Right renal cortex interstitium (tissue), 3 donors: Measurements from ENCODE around the gene FREM1. TPM values are rescaled to one million over a fixed set of nuclear protein-coding genes. Genes with fewer than 3 reads are reported as not detected.
"Not testable (repeated sequence)": the region's sequence is repeated elsewhere in the genome, so short reads cannot be mapped to it uniquely, and the experiment has no call there.

ENCODE experiments used
- DNase-seq, 3 donors: peaks; one replicate each; pipeline ENCODE4 v3.0.0-alpha.2; 2013; ENCODE audit warnings: low read depth in 3 of 3, low spot score in 2 of 3
- polyA plus RNA-seq, 3 donors: library from polyadenylated mRNA; unstranded; fragments of 120-200 nt; gene quantifications; one replicate each; pipeline ENCODE4 v1.2.1, GENCODE V29; 2013; ENCODE audit not compliant: insufficient read length in 3 of 3

The FREM1 gene
- 100 to 1,000 TPM; 173 to 182 (median 177) TPM for polyA plus RNA-seq

- DNase-seq, result no peak
Measured at GRCh38 chr9:14909961-14910805, at the start of gene FREM1. Gene FREM1 (minus strand): TSS chr9:14910428. CDS start chr9:14868977, 41,451 bp downstream.

GRCh38 chr9:14958989-14959388, 48.8 kb upstream of the FREM1 start:
- DNase-seq, result no peak

GRCh38 chr9:14957109-14957508, 46.9 kb upstream of the FREM1 start:
- DNase-seq, result no peak

GRCh38 chr9:14956208-14956607, 46.0 kb upstream of the FREM1 start:
- DNase-seq, result no peak

DNA sequence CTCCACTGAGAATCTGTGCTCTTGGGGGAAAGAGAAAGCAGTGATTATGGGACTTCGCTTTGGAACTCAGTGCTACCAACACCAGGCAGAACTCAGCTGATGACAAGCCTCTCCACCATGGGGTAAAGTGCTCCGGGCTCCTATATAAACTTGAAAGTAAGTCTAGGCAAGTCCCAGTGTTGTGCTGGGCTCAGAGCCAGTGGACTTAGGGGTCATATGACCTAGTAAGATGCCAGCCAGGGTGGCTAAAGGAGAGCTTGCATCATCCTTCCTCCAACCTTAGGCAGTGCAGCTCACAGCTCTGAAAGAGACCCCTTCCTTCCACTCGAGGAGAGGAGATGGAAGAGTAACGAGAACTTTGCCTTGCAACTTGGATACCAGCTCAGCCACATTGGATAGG, 35.1 kb upstream of the FREM1 start:
- no peak for DNase-seq

DNA sequence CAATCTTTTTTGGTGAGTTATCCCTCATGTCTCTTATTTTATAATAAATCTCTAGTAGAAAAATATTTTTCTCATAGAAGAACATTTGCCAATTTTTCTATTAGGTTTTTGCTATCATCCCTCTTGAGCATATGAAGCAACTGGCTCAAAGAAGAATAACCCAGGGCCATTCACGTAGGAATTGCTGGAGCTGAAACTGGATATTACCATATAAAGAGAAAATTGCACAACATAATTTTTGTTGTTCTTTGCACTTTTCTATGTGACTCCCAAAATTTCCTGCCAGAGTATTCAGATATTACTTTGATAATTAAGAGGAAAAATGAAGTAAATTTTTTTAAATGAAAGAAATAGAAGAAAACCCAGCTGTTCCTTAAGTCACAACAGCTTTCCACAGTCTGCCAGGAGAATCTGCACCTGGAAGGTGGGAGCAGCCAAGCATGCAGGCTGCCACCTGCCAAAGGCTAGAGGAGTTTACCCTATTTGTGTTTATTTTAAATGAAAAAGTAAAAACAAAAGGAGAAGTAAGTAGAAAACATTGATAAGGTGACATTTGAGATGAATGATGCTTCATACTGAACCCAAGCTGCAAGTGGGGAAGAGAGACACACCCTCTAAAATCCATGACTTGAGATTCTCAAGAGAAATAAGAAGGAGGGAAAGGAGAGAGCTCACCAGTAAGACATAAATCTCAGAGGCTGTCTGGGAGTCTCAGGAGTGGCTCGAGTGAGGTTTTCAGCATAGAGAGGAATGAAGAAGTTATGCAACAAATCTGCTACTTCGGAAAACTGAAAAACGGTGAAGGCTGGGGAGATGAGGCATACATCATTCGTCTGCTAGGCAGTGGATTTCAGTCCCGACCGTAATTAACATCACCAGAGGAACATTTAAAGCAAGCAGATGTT, 31.5 kb upstream of the FREM1 start:
- no peak for DNase-seq

GRCh38 chr9:14939378-14939777, 29.1 kb upstream of the FREM1 start:
- no peak for DNase-seq

- no peak for DNase-seq
Measured at GRCh38 chr9:14937216-14937615, 27.0 kb upstream of the FREM1 start.

DNA sequence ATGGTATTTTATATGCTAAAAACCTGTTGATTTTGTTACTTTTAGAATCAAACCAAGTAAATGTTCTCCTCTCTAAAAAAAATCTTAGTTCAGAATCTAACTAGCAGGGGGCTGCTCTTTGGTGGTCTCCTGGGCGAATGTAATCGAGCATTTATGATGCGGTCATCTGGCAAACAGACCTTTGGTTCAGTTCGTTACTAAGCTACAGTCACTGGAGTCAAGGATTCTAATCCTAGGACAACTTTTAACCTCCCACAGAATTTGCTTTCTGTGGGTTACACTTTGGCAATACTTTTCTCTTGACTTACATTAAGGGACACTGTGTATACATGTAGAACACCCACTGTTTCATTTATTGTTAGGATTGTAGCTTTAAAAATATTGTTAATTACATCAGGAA, 26.3 kb upstream of the FREM1 start:
- DNase-seq, result no peak

- no peak for DNase-seq
Measured at GRCh38 chr9:14935964-14936363, 25.7 kb upstream of the FREM1 start.

GRCh38 chr9:14935106-14935751, 25.0 kb upstream of the FREM1 start:
- no peak for DNase-seq

DNA sequence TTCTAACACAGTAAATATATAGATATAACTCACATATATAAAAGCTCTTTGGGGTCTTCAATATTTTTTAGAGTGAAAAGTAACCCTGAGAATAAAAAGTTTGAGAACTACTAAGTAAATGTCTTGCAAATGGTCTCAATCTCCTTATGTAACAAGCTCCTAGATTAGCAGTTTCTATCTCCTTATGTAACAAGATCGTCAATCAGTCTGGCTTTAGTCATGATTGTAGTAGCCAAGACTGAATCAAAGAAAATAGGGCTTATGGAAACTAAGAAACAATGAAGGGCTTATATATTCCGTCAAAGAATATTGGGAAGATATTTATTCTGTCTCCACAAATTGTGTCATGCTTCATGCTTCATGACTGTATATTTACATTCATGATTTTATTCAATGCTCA, 22.4 kb upstream of the FREM1 start:
- no peak for DNase-seq

DNA sequence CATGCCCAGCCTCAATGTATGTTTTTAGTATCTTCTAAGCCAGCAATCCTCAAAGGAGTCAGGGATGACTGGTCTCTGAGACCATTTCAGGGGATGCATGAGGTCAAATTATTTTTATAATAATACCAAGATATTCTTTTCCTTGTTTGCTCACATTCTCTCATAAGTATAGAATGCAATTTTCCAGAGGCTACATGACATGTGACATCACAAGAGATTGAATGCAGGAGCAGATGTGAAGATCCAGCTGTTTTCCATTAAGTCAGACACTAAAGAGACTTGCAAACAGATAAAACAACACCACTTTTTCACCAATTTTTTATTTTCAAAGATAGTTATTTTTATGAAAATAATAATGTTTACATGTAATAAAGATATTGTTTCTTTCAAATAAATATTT, 22.0 kb upstream of the FREM1 start:
- DNase-seq, result no peak

- DNase-seq, result no peak
Measured at GRCh38 chr9:14926941-14927624, 16.9 kb upstream of the FREM1 start.

- DNase-seq, result no peak
Measured at GRCh38 chr9:14924230-14925219, 14.3 kb upstream of the FREM1 start.

GRCh38 chr9:14923701-14924100, 13.5 kb upstream of the FREM1 start:
- no peak for DNase-seq

GRCh38 chr9:14920805-14921204, 10.6 kb upstream of the FREM1 start:
- not testable (repeated sequence) for DNase-seq

- DNase-seq, result no peak
Measured at GRCh38 chr9:14913366-14913765, 3.1 kb upstream of the FREM1 start.

DNA sequence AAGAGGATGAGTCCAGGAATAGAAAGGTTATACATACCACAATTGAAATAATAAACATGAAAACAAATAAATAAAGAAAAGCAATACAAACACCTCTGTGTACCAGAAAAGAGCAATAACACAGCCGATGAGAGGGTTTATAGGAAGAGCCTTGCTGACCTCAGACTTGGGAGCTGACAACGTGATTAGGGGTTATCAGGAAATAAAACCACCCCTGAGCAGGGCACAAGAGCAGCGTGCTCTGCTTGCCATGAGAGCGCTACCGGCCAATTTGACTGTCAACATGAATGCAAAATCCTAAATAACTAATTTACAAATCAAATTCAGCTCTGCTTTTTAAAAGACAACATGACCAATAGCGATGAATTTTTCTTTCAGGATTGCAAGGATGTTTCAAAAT, 2.6 kb upstream of the FREM1 start:
- no peak for DNase-seq
